Activated CD4-positive, alpha-beta T cell treated with anti-CD3 and anti-CD28 coated beads for 1 hour (primary cell): ENCODE data around the gene GABRD.

Source experiments
- DNase-seq: peaks from one replicate; pipeline ENCODE4 v3.0.0-alpha.2; 2020

GABRD gene

GRCh38 chr1:2055911-2056575 is 36.9 kb downstream of the GABRD start:
- no peak for DNase-seq

GRCh38 chr1:2056955-2057590 is 37.9 kb downstream of the GABRD start:
- no peak for DNase-seq

GRCh38 chr1:2059290-2059953 is 40.3 kb downstream of the GABRD start:
- DNase-seq: no peak

- DNase-seq: no peak
Observed at GRCh38 chr1:2060072-2060471, 40.9 kb downstream of the GABRD start.

- DNase-seq: no peak
Observed at GRCh38 chr1:2060535-2060934, 41.4 kb downstream of the GABRD start.

GRCh38 chr1:2061065-2061778 is 42.1 kb downstream of the GABRD start:
- DNase-seq: no peak

GRCh38 chr1:2065699-2066098 is 46.6 kb downstream of the GABRD start:
- DNase-seq: no peak

GRCh38 chr1:2067393-2067792 is 48.2 kb downstream of the GABRD start:
- no peak for DNase-seq

GRCh38 chr1:2067981-2068380 is 48.8 kb downstream of the GABRD start:
- DNase-seq: no peak

GRCh38 chr1:2068951-2069350 is 49.8 kb downstream of the GABRD start:
- no peak for DNase-seq

GRCh38 chr1:2070016-2070415 is 50.9 kb downstream of the GABRD start:
- DNase-seq: no peak

GRCh38 chr1:2070800-2071530 is 51.8 kb downstream of the GABRD start:
- no peak for DNase-seq

- no peak for DNase-seq
Observed at GRCh38 chr1:2072109-2072806, 53.1 kb downstream of the GABRD start.

GRCh38 chr1:2072891-2073290 is 53.7 kb downstream of the GABRD start:
- no peak for DNase-seq

GRCh38 chr1:2073382-2074230 is 54.5 kb downstream of the GABRD start:
- no peak for DNase-seq

- DNase-seq: no peak
Observed at GRCh38 chr1:2074396-2074795, 55.3 kb downstream of the GABRD start.

GRCh38 chr1:2074944-2075740 is 56.0 kb downstream of the GABRD start:
- no peak for DNase-seq

- DNase-seq: no peak
Observed at GRCh38 chr1:2076826-2077225, 57.7 kb downstream of the GABRD start.

GRCh38 chr1:2078170-2078569 is 59.0 kb downstream of the GABRD start:
- no peak for DNase-seq

- no peak for DNase-seq
Observed at GRCh38 chr1:2079396-2080085, 60.4 kb downstream of the GABRD start.
